Measurements from ENCODE around the gene MYLK. TPM values are rescaled to one million over a fixed set of nuclear protein-coding genes. Genes with fewer than 3 reads are reported as not detected.

MYLK gene
- total RNA-seq, 4 donors from 2014 or later: 9.7 to 92.8 (median 32.5) TPM

DNA sequence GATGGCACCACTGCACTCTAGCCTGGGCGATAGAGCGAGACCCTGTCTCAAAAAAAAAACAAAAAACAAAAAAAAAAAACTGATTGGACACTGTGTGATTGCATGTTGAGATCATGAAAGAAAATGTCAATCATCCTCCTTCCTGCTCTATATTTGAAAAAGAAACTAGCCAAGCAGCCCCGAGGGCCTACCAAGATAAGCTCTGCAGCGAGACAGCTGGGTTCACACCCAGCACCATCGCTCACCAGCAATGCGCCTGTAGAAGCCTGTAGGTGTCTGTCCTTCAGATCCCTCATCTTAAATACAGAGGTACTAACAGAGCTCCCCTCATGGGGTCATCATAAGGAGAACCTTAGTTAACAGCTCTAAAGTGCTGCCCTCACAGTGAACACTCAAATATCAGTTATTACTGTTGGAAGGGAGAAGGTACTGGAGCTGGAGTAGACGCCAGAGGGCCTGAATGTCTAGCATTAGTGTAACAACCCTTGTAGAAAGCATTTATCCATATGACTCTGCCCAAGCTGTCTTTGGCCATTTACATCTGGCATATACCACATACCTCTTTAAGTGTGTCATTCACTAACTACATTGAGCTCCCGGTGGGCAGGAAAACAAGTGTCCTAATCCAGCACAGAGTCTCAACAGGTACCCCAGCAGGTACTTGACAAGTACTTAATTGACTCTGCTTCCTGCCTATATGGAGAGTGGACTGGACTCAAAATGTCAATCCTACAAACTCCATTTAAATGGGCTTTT is 22.9 kb downstream of the MYLK start:
- intact Hi-C loops (cut with DNase I; ENCODE audit: low total_unique reads): no loop called here
- TF ChIP-seq POLR2A (IDR thresholded peaks at IDR 0.05): no peak

DNA sequence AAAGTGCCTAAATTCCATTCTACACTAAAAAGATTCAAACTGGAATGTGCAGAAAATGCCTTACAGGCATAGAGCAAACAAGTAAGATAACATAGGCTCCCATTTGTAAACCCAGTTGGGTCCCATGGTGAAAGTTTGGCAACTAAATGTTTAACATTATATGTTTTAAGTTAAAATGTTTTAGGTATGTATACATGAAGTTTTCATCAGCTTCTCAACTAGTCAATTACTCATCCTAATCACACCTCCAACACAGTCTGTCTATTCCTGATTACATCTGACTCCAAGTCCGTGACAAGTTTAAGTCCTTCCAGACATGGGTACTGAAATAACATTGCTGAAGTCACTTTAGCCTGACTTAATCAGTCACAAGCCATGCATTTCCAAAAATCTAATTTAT is 25.0 kb downstream of the MYLK start:
- intact Hi-C loops (cut with DNase I; ENCODE audit: low total_unique reads): no loop called here
- no peak overlapping the region for H3K4me3 ChIP-seq (ENCODE audit: low read depth, poor library complexity, severe bottlenecking)
- WGBS, 2 donors: 66 to 67% methylated on average over 1 of the region's 1 CpG
- DNase-seq (ENCODE audit: low spot score in 2 of 2): no peak
- no peak for TF ChIP-seq POLR2A (IDR thresholded peaks at IDR 0.05)
- TF ChIP-seq, protein P1, sequence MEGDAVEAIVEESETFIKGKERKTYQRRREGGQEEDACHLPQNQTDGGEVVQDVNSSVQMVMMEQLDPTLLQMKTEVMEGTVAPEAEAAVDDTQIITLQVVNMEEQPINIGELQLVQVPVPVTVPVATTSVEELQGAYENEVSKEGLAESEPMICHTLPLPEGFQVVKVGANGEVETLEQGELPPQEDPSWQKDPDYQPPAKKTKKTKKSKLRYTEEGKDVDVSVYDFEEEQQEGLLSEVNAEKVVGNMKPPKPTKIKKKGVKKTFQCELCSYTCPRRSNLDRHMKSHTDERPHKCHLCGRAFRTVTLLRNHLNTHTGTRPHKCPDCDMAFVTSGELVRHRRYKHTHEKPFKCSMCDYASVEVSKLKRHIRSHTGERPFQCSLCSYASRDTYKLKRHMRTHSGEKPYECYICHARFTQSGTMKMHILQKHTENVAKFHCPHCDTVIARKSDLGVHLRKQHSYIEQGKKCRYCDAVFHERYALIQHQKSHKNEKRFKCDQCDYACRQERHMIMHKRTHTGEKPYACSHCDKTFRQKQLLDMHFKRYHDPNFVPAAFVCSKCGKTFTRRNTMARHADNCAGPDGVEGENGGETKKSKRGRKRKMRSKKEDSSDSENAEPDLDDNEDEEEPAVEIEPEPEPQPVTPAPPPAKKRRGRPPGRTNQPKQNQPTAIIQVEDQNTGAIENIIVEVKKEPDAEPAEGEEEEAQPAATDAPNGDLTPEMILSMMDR (IDR thresholded peaks at IDR 0.05): no peak

More for the DNA sequence above, 22.9 kb downstream of the MYLK start:
- no peak for DNase-seq (ENCODE audit: low spot score in 2 of 2)
- 59 to 74% methylated on average over 8 of the region's 8 CpGs for WGBS, 2 donors
- H3K4me3 ChIP-seq (ENCODE audit: low read depth, poor library complexity, severe bottlenecking): no peak overlapping the region

DNA sequence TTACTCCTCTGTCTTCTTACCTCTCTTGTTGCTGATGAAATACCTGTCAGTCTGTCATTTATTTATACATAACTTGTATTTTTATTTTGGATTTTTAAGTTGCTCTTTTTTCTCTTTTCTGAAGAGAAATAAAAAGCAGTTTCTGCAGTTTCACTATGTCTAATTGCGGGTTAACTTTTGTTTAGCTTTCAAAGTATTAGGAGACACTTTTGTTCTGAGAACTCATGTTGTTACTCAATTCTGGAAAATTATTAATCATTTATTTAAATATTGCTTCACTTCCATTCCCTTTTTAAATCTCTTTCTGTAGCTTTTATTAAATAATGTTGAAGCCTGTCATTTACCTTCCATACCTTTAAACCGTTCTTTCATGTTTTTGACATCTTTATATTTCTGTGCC is 29.2 kb downstream of the MYLK start:
- no peak for DNase-seq (ENCODE audit: low spot score in 2 of 2)
- intact Hi-C loops (cut with DNase I; ENCODE audit: low total_unique reads): no loop called here
- H3K4me3 ChIP-seq (ENCODE audit: low read depth, poor library complexity, severe bottlenecking): no peak overlapping the region
- 87 to 99% methylated on average over 2 of the region's 2 CpGs for WGBS, 2 donors
- TF ChIP-seq, protein P1 (IDR thresholded peaks at IDR 0.05): no peak
- TF ChIP-seq POLR2A (IDR thresholded peaks at IDR 0.05): no peak

DNA sequence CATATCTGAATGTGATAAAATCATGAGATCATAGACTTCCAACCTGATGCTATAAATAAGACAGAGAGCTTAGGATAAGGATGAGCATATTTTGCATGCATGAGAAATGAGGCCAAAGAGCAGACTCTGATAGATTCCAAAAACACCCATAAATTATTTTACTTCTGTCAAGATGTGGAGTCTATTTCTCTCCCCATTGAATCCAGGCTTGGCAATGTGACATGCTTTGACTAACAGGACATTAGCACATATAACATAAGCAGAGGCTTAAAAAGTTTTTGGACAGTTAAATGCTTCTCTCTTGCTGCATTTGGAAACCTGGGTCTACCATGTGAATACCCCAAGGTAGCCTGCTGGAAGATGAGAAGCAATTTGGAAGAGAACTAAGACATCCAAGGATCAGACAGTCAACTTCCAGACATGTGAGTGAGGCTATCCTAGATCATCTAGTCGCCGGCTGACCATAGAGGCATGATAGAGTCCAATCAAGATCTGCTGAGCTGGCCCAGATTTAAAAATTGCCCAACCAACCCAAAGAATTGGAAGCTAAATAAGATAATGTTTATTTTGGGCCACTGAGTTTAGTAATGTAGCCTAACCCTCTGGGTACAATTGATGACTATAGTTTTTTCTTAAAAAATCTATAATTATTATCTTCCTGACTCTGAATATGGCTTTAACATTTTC is 30.3 kb downstream of the MYLK start:
- intact Hi-C loops (cut with DNase I; ENCODE audit: low total_unique reads): no loop called here
- DNase-seq (ENCODE audit: low spot score in 2 of 2): no peak
- TF ChIP-seq, protein P1 (IDR thresholded peaks at IDR 0.05): no peak
- no peak for TF ChIP-seq POLR2A (IDR thresholded peaks at IDR 0.05)
- WGBS, 2 donors: 93% methylated on average over 2 of the region's 2 CpGs
- H3K4me3 ChIP-seq (ENCODE audit: low read depth, poor library complexity, severe bottlenecking): no peak overlapping the region

DNA sequence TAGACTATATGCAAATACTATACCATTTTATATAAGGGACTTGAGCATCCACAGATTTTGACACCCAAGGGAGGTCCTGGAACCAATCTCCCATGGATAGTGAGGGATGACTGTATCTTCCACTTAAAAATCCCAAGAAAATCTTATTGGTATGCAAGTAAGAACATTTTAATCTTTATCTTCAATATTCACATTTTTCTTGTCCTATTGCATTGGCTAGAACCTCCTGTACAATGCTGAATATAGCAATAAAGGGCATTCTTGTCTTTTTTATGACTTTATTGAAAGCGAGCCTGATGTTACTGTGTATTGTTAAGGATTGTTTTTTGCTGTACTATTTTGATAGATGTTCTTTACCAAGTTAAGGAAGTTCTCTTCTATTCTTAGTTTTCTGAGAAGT is 36.9 kb downstream of the MYLK start:
- no peak for DNase-seq (ENCODE audit: low spot score in 2 of 2)
- H3K4me3 ChIP-seq (ENCODE audit: low read depth, poor library complexity, severe bottlenecking): no peak overlapping the region
- 89 to 91% methylated on average over 1 of the region's 1 CpG for WGBS, 2 donors
- intact Hi-C loops (cut with DNase I; ENCODE audit: low total_unique reads): no loop called here
- no peak for TF ChIP-seq POLR2A (IDR thresholded peaks at IDR 0.05)
- TF ChIP-seq, protein P1 (IDR thresholded peaks at IDR 0.05): no peak

DNA sequence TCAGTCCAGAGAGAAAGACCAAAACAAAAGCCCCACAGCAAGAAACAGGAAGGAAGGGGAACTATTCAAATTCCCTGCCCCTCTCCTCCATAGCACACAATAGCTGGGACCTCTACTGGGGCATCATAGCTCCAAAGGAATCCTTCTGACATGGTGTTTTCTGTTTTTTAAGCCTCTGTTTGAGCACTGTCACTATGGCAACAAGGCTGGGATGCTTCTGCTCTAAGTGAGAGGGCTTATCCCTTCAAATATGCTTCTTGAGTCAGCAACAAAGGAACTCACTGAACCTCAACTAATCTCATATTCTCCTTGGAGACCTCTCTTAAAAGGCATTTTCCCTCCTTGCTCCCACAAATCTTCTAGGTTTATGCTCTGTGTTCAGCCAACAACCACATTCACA is 40.5 kb downstream of the MYLK start:
- TF ChIP-seq, protein P1 (IDR thresholded peaks at IDR 0.05): no peak
- no peak for TF ChIP-seq POLR2A (IDR thresholded peaks at IDR 0.05)
- no peak overlapping the region for H3K4me3 ChIP-seq (ENCODE audit: low read depth, poor library complexity, severe bottlenecking)
- DNase-seq (ENCODE audit: low spot score in 2 of 2): no peak
- intact Hi-C loops (cut with DNase I; ENCODE audit: low total_unique reads): no loop called here

Data from lower leg skin (tissue), 4 donors.